Measurements from ENCODE around the gene PTGER4.
"Not testable (repeated sequence)": the region's sequence is repeated elsewhere in the genome, so short reads cannot be mapped to it uniquely, and the experiment has no call there.

Gene PTGER4

GRCh38 chr5:40688996-40689395, 9.3 kb downstream of the PTGER4 start:
- no peak for DNase-seq (ENCODE audit: low read depth)
- TF ChIP-seq CTCF (IDR thresholded peaks at IDR 0.05; ENCODE audit: control insufficient read depth, extremely low read depth, insufficient read depth) = no peak
- no peak overlapping the region for H3K4me3 ChIP-seq (ENCODE audit: low read depth, low read length)

- no peak overlapping the region for H3K4me3 ChIP-seq (ENCODE audit: low read depth, low read length)
- DNase-seq (ENCODE audit: low read depth) = no peak
- TF ChIP-seq CTCF (IDR thresholded peaks at IDR 0.05; ENCODE audit: control insufficient read depth, extremely low read depth, insufficient read depth) = no peak
Observed at GRCh38 chr5:40689438-40689837, 9.7 kb downstream of the PTGER4 start.

GRCh38 chr5:40690267-40690666, 10.6 kb downstream of the PTGER4 start:
- H3K4me3 ChIP-seq (ENCODE audit: low read depth, low read length) = no peak overlapping the region
- DNase-seq (ENCODE audit: low read depth) = no peak
- TF ChIP-seq CTCF (IDR thresholded peaks at IDR 0.05; ENCODE audit: control insufficient read depth, extremely low read depth, insufficient read depth) = no peak

- no peak for DNase-seq (ENCODE audit: low read depth)
- no peak overlapping the region for H3K4me3 ChIP-seq (ENCODE audit: low read depth, low read length)
- TF ChIP-seq CTCF (IDR thresholded peaks at IDR 0.05; ENCODE audit: control insufficient read depth, extremely low read depth, insufficient read depth) = no peak
Observed at GRCh38 chr5:40691894-40692293, 12.2 kb downstream of the PTGER4 start.

- DNase-seq (ENCODE audit: low read depth) = no peak
- H3K4me3 ChIP-seq (ENCODE audit: low read depth, low read length) = no peak overlapping the region
- TF ChIP-seq CTCF (IDR thresholded peaks at IDR 0.05; ENCODE audit: control insufficient read depth, extremely low read depth, insufficient read depth) = no peak
Observed at GRCh38 chr5:40694433-40694832, 14.7 kb downstream of the PTGER4 start.

DNA sequence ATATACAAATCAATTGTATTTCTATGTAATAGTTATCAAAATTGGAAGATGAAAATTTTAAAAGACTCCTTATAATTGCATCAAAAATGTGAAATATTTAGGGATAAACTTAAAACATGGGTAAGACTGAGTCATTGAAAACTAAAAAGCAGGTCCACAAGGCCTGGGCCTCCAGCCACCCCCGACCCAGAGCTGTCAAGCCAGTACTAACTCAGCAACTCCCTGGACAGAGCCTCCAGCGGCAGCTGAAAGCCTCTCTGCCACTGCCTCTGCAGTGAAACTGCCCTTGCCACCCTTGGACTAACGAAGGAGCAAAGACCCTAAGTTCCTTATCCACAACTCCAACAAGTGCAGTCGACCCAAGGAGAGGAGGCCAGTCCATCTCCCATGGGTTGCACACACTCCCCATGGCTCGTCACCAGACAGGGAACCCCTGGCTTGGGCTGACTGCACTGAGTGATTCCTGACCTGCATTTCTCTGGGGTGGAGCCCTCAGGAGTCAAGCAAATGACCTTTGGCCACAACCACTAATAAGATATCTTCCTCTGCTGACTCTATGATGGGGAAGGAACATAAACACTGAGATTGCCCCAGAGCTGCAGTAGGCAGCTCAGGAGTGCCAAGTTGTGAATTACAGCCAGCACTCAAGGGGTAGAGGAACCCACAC, 20.5 kb downstream of the PTGER4 start:
- DNase-seq (ENCODE audit: low read depth) = no peak
- TF ChIP-seq CTCF (IDR thresholded peaks at IDR 0.05; ENCODE audit: control insufficient read depth, extremely low read depth, insufficient read depth) = no peak
- no peak overlapping the region for H3K4me3 ChIP-seq (ENCODE audit: low read depth, low read length)

GRCh38 chr5:40702027-40702426, 22.3 kb downstream of the PTGER4 start:
- not testable (repeated sequence) for DNase-seq (ENCODE audit: low read depth); H3K4me3 ChIP-seq (ENCODE audit: low read depth, low read length)

DNA sequence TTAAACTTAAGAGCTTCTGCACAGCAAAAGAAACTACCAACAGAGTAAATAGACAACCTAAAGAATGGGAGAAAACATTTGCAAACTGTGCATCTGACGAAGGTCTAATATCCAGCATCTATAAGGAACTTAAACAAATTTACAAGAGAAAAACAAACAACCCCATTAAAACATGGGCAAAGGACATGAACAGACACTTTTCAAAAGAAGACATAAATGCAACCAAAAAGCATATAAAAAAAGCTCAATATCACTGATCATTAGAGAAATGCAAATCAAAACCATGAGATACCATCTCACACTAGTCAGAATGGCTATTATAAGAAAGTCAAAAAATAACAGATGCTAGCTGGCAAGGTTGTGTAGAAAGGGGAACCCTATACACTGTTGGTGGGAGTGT, 25.8 kb downstream of the PTGER4 start:
- DNase-seq (ENCODE audit: low read depth); H3K4me3 ChIP-seq (ENCODE audit: low read depth, low read length): not testable (repeated sequence)

- DNase-seq (ENCODE audit: low read depth); H3K4me3 ChIP-seq (ENCODE audit: low read depth, low read length): not testable (repeated sequence)
Observed at GRCh38 chr5:40710575-40710974, 30.9 kb downstream of the PTGER4 start.

All from LNCaP clone FGC (cell line).